Stimulated activated CD4-positive, alpha-beta T cell treated with anti-CD3 and anti-CD28 coated beads, Interleukin-2, amount 100 ng/mL, for 48 hours (primary cell): ENCODE results near the gene GPR137.
"Not testable (repeated sequence)": the region's sequence is repeated elsewhere in the genome, so short reads cannot be mapped to it uniquely, and the experiment has no call there.

Experiments used
- DNase-seq, 2 donors: peaks; one replicate each; pipeline ENCODE4 v3.0.0-alpha.2; 2020

Gene GPR137

DNA sequence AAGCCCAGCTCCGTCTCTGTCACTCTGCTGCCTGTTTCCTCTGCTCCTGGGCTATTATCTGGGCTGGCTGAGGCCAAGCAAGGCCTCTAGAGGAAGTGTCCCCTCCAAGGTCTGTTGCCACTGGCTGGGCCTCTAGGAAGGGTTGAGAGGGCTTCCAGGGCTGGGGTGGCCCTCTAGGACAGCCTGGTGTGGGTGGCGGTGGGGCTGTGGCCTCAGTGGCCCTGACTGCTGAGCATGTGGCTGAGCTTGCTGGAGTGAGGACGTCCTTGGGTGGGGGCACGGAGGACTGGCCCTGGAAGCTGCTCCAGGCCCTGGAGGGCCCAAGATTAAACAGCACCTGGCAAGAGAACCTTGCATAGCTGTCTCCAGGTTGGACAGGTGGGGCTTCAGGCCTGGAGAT lies 38.3 kb downstream of the GPR137 start:
- DNase-seq: not testable (repeated sequence)

DNA sequence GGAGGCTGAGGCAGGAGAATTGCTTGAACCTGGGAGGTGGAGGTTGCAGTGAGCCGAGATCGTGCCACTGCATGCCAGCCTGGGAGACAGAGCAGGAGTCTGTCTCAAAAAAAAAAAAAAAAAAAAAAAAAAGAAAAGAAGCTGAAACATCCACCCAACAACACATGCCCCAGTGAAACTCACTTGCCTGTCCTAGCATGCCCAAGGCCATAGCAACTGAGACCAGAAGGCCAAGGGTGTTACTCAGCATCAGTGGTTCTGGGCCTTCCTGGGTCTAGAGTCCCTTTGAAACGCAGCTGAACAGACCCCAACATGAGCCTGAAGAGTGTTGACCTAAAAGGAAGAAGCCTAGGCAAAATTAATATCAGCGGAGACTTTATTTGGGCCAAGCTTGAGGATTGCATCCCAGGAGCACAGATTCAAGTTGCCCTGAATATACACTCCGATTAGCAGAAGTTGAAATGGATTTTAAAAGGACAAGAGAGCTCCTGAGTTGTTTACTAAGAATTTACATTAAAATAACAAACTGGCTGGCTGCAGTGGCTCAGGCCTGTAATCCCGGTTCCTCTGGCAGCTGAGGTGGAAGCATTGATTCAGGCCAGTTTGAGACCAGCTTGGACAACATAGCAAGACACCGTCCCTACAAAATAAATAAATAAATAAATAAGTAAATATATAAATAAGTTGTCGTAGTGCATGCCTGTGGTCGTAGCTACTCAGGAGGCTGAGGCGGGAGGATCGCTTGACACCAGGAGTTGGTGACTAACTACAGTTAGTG lies 39.2 kb downstream of the GPR137 start:
- DNase-seq: no peak

DNA sequence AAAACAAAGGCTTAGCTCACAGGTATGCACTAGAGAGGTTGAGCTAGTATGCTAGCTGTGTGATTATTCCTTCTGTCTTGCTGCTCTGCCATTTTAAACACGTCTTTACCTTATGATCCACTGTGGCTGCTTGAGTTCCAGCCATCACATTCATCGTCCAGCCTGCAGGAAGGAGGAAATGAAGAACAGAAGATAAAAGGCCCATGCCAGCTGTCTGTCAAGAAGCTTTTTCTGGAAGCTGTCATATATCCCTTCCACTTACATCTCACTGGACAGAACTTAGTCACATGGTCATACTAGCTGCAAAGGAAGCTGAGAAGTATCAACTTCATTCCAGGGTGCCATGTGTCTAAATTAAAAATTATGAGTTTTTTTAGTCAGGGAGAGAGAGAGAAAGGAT lies 41.7 kb downstream of the GPR137 start:
- DNase-seq: no peak

DNA sequence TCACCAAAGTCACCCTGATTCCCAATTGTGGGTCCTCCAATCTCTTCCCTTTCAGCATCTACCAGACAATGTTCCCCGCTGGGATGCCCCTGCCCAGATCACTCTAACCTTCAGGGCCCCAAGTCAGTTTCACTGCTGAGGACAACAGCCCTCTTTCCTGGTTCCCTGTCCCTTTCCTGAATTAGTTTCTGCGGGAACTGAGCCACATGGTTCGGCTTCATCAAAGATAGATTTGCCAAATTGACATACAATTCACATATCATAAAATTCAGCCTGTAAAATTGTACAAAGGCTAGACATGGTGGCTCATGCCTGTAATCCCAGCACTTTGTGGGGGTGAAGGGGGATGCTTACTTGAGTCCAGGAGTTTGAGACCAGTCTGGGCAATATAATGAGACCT lies 42.3 kb downstream of the GPR137 start:
- DNase-seq: no peak

DNA sequence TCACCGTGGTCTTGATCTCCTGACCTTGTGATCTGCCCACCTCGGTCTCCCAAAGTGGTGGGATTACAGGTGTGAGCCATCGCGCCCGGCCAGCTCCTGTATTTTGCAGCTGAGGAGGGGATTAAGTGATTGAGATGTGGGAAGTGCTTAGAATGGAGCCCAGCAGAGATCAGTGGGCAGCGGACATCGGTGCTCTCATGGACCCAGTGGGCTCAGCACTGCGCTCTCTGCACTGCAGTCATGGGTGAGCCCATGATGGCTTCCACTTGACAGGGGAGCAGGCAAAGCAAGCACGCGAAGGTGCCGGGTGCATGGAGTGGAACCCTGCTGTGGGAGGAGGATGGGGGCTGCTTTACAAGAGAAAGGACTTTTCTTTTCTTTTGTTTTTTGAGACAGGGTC lies 45.2 kb downstream of the GPR137 start:
- DNase-seq: no peak

DNA sequence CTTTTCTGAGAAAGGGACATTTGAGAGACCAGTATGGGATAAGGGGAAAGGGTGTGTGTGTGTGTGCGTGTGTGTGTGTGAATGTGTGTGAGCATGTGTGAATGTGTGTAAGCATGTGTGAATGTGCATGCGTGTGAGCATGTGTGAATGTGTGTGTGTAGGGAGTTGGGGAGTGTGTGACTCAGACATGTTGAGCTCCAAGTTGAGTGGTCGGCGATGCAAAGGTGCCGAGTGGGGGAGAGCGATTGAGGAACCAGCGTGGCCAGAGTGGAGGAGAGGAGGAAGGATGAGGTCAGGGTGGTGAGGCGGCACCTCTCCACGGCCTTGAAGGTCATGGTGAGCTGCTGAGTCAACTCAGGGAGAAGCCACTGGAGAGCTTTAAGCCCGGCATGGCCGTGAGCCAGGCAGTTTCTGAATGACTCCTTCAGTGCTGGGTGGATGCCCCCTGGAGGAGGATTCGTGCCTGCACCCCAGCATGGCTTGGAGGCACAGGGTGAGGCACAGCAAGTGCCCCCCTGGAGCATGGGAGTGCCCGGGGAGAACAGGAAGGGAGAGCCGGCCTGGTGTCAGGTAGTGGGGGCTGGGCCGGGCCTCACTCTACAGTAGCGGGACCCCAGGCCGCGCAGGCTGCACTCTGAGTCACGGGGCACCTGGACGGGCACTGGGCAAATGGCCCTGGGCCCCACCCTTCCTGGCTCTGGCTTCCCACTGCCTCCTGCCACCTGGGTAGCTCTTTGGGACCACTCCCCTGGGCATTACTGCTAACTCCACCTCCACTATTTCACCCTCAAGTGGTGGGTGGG lies 46.1 kb downstream of the GPR137 start:
- DNase-seq: peak; percentile 67 to 69

DNA sequence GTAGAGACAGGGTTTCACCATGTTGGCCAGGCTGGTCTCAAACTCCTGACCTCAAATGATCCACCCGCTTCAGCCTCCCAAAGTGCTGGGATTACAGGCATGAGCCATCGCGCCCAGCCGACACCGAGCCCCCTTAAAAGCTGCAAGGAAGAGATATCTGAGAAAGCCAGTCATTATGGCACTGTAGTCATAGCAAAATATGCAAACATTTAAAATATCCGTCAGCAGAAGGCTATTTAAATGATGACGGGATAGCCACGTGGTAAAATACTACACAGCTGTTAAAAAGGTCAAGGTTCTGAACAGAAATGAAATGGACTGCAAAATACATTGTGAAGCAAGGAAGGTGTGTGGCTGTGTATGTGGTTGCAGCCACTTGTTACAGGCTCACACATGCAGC lies 47.9 kb downstream of the GPR137 start:
- no peak for DNase-seq

DNA sequence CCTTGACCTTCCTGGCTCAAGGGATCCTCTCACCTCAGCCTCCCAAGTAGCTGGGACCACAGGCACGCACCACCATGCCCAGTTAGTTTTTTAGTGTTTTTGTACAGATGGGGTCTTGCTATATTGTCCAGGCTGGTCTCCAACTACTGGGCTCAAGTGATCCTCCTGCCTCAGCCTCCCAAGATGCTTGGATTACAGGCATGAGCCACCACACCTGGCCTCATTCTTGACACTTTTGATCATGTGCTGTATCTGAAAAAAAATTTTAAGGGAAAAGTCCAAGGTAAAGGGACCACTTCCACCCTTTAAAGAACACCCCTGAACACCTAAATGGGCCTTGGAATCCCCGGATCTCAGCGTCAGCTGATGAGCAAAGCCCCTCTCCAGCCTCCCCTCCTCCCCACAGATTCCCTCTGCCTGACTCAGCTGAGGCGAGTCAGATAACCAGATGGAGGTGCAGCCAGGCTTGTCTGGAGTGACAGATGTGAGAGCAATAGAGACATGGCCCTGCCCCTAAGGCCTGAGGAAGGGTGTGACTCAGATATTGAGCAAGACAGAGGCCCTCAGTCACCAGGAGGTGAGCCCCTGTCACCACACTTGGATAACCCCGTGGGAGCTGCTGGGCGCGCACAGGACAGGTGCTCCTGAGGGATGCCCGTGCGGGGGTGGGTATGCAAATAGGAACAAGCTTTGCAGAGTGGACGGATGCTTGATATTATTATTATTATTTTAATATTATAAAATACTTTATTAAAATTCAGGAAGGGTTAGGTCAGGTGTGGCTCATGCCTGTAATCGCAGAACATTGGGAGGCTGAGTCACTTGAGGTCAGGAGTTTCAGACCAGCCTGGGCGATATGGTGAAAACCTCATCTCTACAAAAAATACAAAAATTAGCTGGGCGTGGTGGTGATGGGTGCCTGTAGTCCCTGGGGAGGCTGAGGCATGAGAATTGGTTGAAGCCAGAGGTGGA lies 49.4 kb downstream of the GPR137 start:
- peak in 1 of 2 donors; percentile 46 for DNase-seq

DNA sequence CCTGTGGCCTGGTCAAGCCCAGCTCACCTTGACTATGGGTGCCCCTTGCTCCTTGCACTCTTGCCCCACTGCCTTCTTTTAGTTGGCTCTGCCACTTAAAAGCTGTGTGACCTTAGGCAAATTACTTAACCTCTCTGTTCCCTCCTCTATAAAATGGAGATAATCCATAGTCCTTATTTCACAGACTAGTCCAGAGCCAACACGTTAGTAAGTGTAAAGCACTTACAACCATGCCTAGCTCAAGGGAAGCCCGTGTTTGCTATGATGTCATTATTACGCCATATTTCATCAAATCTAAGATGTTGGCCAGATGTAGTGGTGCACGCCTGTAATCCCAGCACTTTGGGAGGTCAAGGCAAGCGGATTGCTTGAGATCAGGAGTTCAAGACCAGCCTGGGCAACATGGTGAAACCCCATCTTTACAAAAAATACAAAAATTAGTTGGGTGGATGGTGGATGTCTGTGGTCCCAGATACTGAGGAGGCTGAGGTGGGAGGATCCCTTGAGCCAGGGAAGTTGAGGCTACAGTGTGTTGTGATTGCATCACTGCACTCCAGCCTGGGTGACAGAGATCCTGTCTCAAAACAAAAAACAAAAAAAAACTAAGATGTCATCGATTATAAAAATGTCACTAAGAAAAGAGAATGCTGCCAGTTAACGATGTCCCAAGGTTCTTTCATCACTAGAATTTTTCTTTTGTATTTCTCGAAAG lies 52.0 kb downstream of the GPR137 start:
- no peak for DNase-seq

DNA sequence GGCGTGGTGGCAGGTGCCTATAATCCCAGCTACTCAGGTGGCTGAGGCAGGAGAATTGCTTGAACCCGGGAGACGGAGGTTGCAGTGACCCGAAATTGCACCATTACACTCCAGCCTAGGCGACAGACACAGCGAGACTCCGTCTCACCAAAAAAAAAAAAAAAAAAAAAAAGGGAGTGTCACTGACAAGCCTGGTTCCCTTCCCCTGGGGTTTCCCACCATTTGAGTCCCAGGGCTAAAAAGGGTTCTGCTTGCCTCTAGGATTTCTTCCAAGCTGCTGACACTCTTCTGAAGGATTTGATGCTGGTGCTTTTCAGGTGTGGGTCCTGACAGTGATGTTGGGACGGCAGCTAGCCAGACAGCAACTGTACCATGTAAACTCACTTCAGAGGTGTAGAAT lies 53.1 kb downstream of the GPR137 start:
- no peak for DNase-seq
